SU-DHL-6 (cell line): ENCODE results near the gene RETN.

Experiments
- EZH2phosphoT487 ChIP-seq: fragments of 200-600 bp; sonication (generic), shearing (Covaris generic); conservative IDR thresholded peaks from 2 replicates; pipeline ENCODE4 v1.6.1; 2018; ENCODE audit warnings: mild to moderate bottlenecking, antibody characterized with exemption, low read length, moderate library complexity, mixed read lengths
- TF ChIP-seq, protein P1 (sequence below): fragments of 200-600 bp; sonication (generic); IDR thresholded peaks from one replicate; pipeline ENCODE4 v1.5.1; 2017; ENCODE audit warnings: antibody characterized with exemption, mild to moderate bottlenecking, low read length, moderate library complexity; ENCODE audit not compliant: insufficient read depth, poor library complexity, severe bottlenecking

GRCh38 chr19:7665076-7665475, 3.8 kb upstream of the RETN start:
- TF ChIP-seq, protein P1, sequence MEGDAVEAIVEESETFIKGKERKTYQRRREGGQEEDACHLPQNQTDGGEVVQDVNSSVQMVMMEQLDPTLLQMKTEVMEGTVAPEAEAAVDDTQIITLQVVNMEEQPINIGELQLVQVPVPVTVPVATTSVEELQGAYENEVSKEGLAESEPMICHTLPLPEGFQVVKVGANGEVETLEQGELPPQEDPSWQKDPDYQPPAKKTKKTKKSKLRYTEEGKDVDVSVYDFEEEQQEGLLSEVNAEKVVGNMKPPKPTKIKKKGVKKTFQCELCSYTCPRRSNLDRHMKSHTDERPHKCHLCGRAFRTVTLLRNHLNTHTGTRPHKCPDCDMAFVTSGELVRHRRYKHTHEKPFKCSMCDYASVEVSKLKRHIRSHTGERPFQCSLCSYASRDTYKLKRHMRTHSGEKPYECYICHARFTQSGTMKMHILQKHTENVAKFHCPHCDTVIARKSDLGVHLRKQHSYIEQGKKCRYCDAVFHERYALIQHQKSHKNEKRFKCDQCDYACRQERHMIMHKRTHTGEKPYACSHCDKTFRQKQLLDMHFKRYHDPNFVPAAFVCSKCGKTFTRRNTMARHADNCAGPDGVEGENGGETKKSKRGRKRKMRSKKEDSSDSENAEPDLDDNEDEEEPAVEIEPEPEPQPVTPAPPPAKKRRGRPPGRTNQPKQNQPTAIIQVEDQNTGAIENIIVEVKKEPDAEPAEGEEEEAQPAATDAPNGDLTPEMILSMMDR = no peak
- no peak for TF ChIP-seq EZH2phosphoT487
